Transverse colon (tissue), 4 donors: ENCODE measurements around the gene BFSP2. TPM values are rescaled to one million over a fixed set of nuclear protein-coding genes. Genes with fewer than 3 reads are reported as not detected.

ENCODE experiments used
- DNase-seq: peaks from one replicate; pipeline ENCODE4 v3.0.0-alpha.2; 2019
- H3K27ac ChIP-seq, 4 donors: fragments of 200-600 bp; sonication (generic); 2 replicates each; pipeline ENCODE4 v1.5.1; 2016 to 2018; ENCODE audit warnings: inconsistent platforms in 4 of 4
- H3K27me3 ChIP-seq: fragments of 200-600 bp; sonication (generic); 2 replicates; pipeline ENCODE4 v1.5.1; 2017; ENCODE audit warnings: inconsistent platforms
- H3K36me3 ChIP-seq, 4 donors: fragments of 200-600 bp; sonication (generic); 2 replicates each; pipeline ENCODE4 v1.5.1; 2017 to 2019; ENCODE audit warnings: inconsistent platforms in 4 of 4
- H3K4me1 ChIP-seq, 4 donors: fragments of 200-600 bp; sonication (generic); 2 replicates each; pipeline ENCODE4 v1.5.1; 2017 to 2020; ENCODE audit warnings: inconsistent platforms in 4 of 4
- H3K4me3 ChIP-seq, 4 donors: fragments of 200-600 bp; sonication (generic); 1 replicate in 1 of 4; 2 replicates in 3 of 4; pipeline versions ENCODE4 v1.5.1 to v1.6.1; 2017 to 2019; ENCODE audit warnings: inconsistent platforms in 4 of 4
- H3K9me3 ChIP-seq, 2 donors: fragments of 200-600 bp; sonication (generic); 2 replicates each; pipeline ENCODE4 v1.5.1; 2017 to 2019; ENCODE audit warnings: inconsistent platforms in 2 of 2
- EP300 ChIP-seq: sonication (generic); formaldehyde crosslinking; IDR thresholded peaks from one replicate; pipeline ENCODE4 v1.6.1; 2017; ENCODE audit warnings: antibody characterized with exemption, low read depth
- POLR2A ChIP-seq: fragments of 450-650 bp; IDR thresholded peaks from one replicate; pipeline ENCODE4 v1.6.1; 2016; ENCODE audit warnings: antibody characterized with exemption, mild to moderate bottlenecking, moderate library complexity
- POLR2AphosphoS5 ChIP-seq, 3 donors: sonication (generic); formaldehyde crosslinking; IDR thresholded peaks; one replicate each; pipeline ENCODE4 v1.6.1; 2016; ENCODE audit warnings: antibody characterized with exemption in 3 of 3
- WGBS, 2 donors: methylation state at CpG; one replicate each; pipeline ENCODE4 v1.1.5; 2018; ENCODE audit warnings: low coverage in 1 of 2; 5-methylcytosine and 5-hydroxymethylcytosine counted together
- in situ Hi-C, 4 donors: fragments of 200-750 bp; cut with MboI; loops; one replicate each; pipeline versions ENCODE4 v1.15.0 to v1.15.1; 2017; ENCODE audit warnings: low sequenced_read_pairs in 3 of 4, low pct_ligation_motif_present in 1 of 4, low pct_unique_long_range_greater_than_20kb in 1 of 4
- intact Hi-C: fragments of 100-400 bp; cut with DNase I; formaldehyde crosslinking; loops from one replicate; pipeline ENCODE4 v1.15.1; 2023; ENCODE audit warnings: low total_unique reads
- total RNA-seq, 4 donors: library from RNA; depleted of rRNA; stranded (reverse); fragments of >200 nt; gene quantifications; one replicate each; pipeline ENCODE4 v1.1.0, GENCODE V29; 2016
- TF ChIP-seq, protein P1 (sequence below), 5 experiments: fragments of 200-600 bp in 3 of 5; fragments of 450-650 bp in 2 of 5; sonication (generic) in 3 of 5; IDR thresholded peaks; 1 replicate in 2 of 5; 2 replicates in 3 of 5; pipeline ENCODE4 v1.5.1; 2016 to 2017; ENCODE audit warnings: antibody characterized with exemption in 5 of 5, inconsistent platforms in 3 of 5, mild to moderate bottlenecking in 2 of 5, moderate library complexity in 1 of 5

BFSP2 gene
- total RNA-seq, 4 donors from 2014 or later: not detected

DNA sequence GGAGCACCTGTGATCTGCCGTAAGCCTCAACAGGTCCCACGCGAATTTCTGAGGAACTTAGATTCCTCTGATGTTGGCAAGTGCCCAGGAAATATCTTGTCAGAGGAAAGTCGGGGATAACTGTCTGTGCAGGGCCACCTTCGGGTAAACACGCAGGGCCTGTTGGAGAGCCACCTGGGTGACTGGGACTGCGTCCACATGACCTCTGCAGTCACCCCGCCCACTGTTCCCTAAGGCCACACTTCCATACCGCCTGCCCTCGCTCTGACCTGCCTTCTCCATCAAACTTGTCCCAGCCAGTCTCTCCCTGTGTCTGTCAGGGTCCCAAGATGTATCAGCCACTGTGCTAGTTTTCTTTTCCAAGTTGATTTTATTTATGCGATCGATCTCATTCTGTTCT lies 28.7 kb downstream of the BFSP2 start:
- no peak for TF ChIP-seq POLR2A
- Histone ChIP-seq H3K9me3 (no peaks in the 10 kb centered on the region), H3K36me3 (no peaks in the 10 kb centered on the region), H3K27ac (no peak overlapping the region), H3K4me1 (peaks cover 0 to 3% (median 0%) of the 10 kb centered on the region in 4 donors), H3K4me3 (no peak overlapping the region), H3K27me3 (peaks cover 19% of the 10 kb centered on the region)
- in situ Hi-C loops (loop anchor here in 1 of 4 donors (10.0 kb wide), 1 partner anchor 694 kb away; no protein-coding TSS in a partner anchor), intact Hi-C loops (no loop called here)
- DNase-seq: no peak
- 67 to 78% methylated on average over 6 to 12 of the region's 12 CpGs for WGBS, 2 donors

DNA sequence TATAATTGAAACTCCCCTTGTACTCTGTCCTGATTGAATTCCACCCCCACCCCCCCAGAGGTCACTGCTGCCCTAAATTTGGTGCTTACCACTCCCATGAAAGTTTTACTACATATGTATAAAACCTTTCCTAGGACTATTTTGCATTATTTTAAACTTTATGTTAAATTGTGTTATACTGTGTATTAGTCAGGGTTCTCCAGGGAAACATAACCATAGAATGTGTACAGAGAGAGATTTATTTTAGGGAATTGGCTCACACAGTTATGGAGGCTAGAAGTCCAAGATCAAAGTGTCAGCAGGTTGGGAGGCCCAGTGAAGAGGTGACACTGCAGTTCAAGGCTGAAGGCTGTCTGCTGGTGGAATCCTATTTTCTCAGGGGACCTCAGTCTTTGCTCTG lies 29.2 kb downstream of the BFSP2 start:
- no peaks in the 10 kb centered on the region for H3K36me3 ChIP-seq
- DNase-seq: no peak
- no peak overlapping the region for H3K27ac ChIP-seq
- H3K9me3 ChIP-seq: no peaks in the 10 kb centered on the region
- H3K27me3 ChIP-seq: peaks cover 19% of the 10 kb centered on the region
- intact Hi-C loops (no loop called here), in situ Hi-C loops (loop anchor here in 1 of 4 donors (10.0 kb wide), 1 partner anchor 694 kb away; no protein-coding TSS in a partner anchor)
- H3K4me3 ChIP-seq: no peak overlapping the region
- no peaks in the 10 kb centered on the region for H3K4me1 ChIP-seq
- TF ChIP-seq EP300 (no peak), POLR2A (no peak), POLR2AphosphoS5 (IDR thresholded peaks at IDR 0.05) (no peak)
- TF ChIP-seq, protein P1, sequence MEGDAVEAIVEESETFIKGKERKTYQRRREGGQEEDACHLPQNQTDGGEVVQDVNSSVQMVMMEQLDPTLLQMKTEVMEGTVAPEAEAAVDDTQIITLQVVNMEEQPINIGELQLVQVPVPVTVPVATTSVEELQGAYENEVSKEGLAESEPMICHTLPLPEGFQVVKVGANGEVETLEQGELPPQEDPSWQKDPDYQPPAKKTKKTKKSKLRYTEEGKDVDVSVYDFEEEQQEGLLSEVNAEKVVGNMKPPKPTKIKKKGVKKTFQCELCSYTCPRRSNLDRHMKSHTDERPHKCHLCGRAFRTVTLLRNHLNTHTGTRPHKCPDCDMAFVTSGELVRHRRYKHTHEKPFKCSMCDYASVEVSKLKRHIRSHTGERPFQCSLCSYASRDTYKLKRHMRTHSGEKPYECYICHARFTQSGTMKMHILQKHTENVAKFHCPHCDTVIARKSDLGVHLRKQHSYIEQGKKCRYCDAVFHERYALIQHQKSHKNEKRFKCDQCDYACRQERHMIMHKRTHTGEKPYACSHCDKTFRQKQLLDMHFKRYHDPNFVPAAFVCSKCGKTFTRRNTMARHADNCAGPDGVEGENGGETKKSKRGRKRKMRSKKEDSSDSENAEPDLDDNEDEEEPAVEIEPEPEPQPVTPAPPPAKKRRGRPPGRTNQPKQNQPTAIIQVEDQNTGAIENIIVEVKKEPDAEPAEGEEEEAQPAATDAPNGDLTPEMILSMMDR (IDR thresholded peaks at IDR 0.05): no peak

DNA sequence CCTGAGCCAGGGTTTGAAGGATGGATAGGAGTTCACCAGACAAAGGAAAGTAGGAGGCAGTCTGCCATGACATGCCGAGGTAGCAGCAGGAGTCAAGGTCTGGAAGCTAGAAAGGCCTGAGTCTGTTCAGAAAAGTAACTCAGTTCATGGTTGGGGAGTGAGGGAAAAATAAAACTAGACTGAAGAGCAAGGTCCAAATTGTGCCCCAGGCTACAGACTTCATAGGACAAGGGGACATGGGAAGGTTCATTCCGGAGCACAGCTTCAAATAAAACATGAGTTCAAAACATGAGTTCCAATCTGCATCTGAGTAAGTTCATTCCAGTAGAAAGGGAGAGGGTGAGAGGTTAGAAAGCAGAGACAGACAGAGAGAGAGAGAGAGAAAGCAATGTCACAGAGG lies 39.7 kb downstream of the BFSP2 start:
- Histone ChIP-seq H3K36me3 (no peaks in the 10 kb centered on the region), H3K27me3 (no peaks in the 10 kb centered on the region)

DNA sequence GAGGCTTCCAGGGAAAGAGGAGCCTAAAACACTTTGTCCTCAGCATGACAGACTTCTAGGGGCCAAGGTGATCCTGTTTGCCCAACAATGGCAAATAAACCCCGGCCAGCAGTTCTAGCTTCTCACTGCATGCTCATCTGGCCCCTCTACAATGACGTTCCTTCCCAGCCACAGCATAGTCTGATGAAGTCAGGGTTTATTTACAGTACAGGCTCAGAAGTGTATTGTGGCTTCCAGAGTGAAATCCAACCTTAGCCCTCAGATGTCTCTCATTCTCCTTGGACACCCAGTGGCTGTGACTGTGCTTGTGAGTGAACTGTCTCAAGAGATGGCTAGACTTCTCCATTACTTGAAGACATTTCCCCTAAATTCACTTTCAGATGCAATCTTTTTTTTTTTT lies 40.8 kb downstream of the BFSP2 start:
- intact Hi-C loops (no loop called here), in situ Hi-C loops (no loop called here)
- DNase-seq: no peak
- Histone ChIP-seq H3K27ac (no peak overlapping the region), H3K4me1 (peaks cover 0 to 6% (median 1%) of the 10 kb centered on the region in 4 donors), H3K4me3 (no peak overlapping the region), H3K9me3 (no peaks in the 10 kb centered on the region), H3K36me3 (no peaks in the 10 kb centered on the region), H3K27me3 (no peaks in the 10 kb centered on the region)
- TF ChIP-seq POLR2AphosphoS5 (IDR thresholded peaks at IDR 0.05): no peak
- TF ChIP-seq, protein P1 (IDR thresholded peaks at IDR 0.05): no peak
- TF ChIP-seq POLR2A: no peak
- no peak for TF ChIP-seq EP300
- 86% methylated on average over 2 of the region's 2 CpGs; no CpG with 5 or more reads in 1 of the 2 donors for WGBS, 2 donors

More for the DNA sequence above, 39.7 kb downstream of the BFSP2 start:
- Histone ChIP-seq H3K4me3 (no peak overlapping the region), H3K4me1 (peaks cover 0 to 6% (median 1%) of the 10 kb centered on the region in 4 donors), H3K27ac (no peak overlapping the region), H3K9me3 (no peaks in the 10 kb centered on the region)
- TF ChIP-seq, protein P1 (IDR thresholded peaks at IDR 0.05): no peak
- TF ChIP-seq POLR2AphosphoS5 (IDR thresholded peaks at IDR 0.05) (no peak), EP300 (no peak), POLR2A (no peak)
- in situ Hi-C loops: no loop called here
- WGBS, 2 donors: 91 to 100% methylated on average over 1 to 2 of the region's 2 CpGs
- no peak for DNase-seq
- intact Hi-C loops: no loop called here

DNA sequence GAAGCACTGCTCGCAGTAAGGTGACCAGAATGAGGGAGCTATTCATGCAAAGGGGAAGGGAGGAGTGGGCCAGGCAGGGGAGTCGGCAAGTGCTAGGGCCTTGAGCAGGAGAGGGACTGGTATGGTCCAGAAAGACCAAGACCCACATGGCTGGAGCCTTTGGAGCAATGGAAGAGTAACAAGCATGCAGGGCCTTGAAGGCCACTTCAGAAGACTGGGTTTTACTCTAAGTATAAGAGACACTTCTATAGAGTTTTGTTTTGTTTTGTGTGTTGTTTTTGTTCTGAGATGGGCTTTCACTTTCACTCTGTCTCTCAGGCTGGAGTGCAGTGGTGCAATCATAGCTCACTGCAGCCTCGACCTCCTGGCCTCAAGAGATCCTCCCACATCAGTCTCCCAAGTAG lies 42.0 kb downstream of the BFSP2 start:
- H3K27ac ChIP-seq: peak overlapping the region in 1 of 4 donors; percentile 7
- no peaks in the 10 kb centered on the region for H3K36me3 ChIP-seq
- no peak for DNase-seq
- in situ Hi-C loops (no loop called here), intact Hi-C loops (no loop called here)
- no peaks in the 10 kb centered on the region for H3K27me3 ChIP-seq
- peaks cover 0 to 6% (median 1%) of the 10 kb centered on the region in 4 donors for H3K4me1 ChIP-seq
- no peaks in the 10 kb centered on the region for H3K9me3 ChIP-seq
- TF ChIP-seq, protein P1 (IDR thresholded peaks at IDR 0.05): no peak
- no peak for TF ChIP-seq EP300
- no peak for TF ChIP-seq POLR2AphosphoS5 (IDR thresholded peaks at IDR 0.05)
- TF ChIP-seq POLR2A: no peak
- 53 to 59% methylated on average over 3 of the region's 3 CpGs for WGBS, 2 donors
- H3K4me3 ChIP-seq: peak overlapping the region in 1 of 4 donors; percentile 13
